Stimulated activated CD8-positive, alpha-beta memory T cell treated with anti-CD3 and anti-CD28 coated beads, Interleukin-7, amount 100 ng/mL, for 1 hour (primary cell): ENCODE measurements around the gene PACSIN1.

Experiments
- DNase-seq, 2 donors: peaks; one replicate each; pipeline ENCODE4 v3.0.0-alpha.2; 2020; ENCODE audit warnings: low read depth in 2 of 2

The PACSIN1 gene

DNA sequence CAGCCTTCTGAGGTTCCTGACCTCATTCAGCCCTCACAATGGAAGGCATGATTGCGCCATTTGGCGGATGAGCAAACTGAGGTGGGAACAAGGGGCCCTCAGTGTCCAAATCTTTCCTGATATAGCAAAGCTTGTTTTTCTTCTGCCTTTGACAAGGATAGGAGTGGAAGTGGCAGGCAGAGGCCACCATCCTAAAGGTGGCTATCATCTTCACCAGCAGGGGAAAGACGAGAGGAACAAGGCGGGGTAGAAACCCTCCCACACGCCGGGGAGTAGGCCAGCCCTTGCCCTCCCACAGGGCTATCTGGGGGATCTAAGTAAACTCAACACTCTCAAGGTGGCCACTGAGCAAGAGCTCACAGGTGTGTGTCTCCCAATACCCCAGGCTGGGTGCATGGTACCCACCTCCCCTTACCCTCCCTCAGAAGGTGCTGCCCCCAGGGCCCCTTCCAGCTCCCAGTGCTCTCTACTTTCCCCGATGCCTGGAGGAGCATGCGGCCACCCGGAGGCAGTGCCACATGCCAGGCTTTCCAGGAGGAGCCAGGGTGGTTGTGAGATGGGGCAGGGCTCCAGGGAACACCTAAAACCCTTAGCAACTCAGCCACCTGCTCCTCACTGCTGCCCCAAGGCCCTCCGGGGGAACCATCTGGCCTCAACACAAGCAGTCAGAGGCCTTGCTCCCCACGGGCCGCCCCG is 79.0 kb downstream of the PACSIN1 start:
- no peak for DNase-seq

DNA sequence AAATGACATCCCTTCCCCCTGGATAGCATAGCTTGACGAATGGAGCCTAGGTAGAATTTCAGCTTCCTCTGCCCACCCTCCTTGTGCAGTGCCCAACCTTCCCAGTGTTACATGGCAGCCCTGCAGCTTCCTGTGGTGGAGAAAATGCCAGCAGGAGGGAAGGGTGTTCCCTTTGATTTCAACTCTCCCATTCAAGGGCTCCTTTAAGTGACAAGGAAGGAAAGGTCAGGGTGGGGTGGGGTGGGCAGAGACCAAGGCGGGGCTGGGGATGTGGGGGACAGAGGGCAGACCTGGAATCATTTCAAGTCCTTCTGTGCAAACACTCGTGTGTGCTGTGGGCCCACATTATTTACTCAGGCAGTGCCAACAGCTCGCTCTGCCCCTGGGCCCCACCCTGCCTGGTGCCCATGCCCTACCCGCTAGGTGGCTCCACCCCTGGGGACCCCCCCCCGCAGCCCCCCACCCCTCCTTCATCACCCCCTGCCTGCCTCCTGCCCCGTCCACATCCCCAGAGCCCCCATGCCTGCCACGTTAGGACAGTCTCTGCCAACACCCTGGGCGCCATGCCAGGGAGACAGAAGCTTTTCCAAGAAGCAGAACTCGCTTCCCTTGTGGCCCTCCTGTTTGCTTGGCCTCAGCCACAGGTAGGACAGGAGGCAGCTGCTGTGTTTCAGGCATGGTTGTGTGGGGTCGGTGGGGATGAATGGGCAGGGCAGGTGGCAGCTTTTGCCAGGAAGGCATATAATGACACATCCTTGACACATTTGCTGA is 80.9 kb downstream of the PACSIN1 start:
- DNase-seq, result no peak

GRCh38 chr6:34547701-34548644 is 82.1 kb downstream of the PACSIN1 start:
- DNase-seq, result no peak

GRCh38 chr6:34549026-34549803 is 83.3 kb downstream of the PACSIN1 start:
- DNase-seq, result no peak

- DNase-seq, result no peak
These were observed 83.9 kb downstream of the PACSIN1 start for GRCh38 chr6:34549804-34550202.

DNA sequence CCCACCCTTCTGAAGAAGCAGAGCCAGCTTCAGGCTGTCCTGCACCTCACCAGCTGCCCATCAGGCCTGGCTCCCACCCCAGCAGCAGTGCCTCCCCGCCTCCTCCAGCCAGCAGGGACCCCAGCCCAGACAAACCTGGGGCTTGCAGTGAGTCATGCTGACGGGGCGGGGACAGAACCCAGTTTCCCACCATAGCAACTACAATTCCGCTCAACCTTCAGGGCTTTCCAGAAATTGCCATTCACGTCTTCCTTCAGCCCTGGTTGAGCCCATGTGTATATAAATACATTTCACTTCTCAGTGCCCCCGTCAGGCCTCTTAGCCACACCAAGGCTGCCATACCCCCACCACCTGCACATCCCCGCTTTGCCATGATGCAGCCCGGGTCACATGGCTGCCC is 85.8 kb downstream of the PACSIN1 start:
- no peak for DNase-seq

DNA sequence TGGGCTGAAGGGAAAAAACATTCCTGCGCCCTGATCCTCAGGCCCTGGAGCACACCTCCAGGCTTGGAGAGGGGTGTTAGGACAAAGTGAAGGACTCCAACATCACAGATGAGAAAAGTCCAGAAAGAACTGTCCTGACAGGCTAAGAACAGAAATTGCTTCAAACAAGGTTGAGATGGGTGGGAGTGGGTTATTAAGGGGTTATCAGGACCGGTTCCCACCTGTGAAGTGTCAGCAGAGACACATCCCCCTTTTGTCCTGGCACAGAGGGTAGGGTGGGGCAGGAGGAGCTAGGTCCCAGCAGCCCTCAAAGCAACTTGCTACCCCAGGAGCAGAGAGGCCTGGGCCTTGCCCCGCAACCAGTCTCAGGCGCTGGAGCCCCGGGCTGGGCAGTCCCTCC is 86.7 kb downstream of the PACSIN1 start:
- no peak for DNase-seq

DNA sequence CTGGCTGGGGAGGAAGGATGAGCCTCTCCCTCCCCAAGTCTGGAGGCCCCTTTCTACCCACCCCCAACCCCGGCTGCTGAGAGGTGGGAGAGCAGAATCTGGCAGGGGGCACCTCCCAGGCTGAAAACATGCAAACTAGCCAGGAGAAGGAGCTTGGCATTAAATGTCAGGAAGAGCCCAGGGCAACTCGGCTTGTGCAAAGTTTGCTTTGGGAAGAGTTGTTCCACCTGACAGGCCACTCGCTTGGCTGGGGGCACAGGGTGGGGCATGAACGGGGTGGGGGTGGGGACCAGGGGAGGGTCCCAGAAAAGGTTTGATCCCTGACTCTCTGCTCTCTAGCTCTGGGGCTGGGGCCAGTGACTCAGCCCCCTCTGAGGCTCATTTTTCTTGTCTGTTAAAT is 87.3 kb downstream of the PACSIN1 start:
- DNase-seq, result no peak

DNA sequence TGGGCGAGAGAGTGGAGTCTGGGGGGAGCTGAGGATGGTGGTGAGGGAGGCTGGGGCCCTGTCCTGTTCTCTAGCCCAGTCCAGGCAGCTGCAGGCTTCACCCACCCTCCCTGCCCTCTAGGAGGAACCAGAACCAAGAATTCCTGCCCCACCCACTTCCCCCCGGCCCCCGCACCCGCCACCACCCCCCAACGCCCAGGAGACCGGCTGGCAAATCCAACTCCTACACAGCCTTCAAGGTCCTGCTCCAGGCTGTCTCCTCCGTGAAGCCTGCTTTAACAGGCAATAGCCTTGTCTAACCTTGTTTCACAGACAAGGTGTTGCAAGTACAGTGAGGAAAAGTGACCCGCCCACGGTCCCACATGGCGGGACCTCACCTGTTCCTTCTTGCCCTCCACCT is 87.9 kb downstream of the PACSIN1 start:
- DNase-seq, result no peak

DNA sequence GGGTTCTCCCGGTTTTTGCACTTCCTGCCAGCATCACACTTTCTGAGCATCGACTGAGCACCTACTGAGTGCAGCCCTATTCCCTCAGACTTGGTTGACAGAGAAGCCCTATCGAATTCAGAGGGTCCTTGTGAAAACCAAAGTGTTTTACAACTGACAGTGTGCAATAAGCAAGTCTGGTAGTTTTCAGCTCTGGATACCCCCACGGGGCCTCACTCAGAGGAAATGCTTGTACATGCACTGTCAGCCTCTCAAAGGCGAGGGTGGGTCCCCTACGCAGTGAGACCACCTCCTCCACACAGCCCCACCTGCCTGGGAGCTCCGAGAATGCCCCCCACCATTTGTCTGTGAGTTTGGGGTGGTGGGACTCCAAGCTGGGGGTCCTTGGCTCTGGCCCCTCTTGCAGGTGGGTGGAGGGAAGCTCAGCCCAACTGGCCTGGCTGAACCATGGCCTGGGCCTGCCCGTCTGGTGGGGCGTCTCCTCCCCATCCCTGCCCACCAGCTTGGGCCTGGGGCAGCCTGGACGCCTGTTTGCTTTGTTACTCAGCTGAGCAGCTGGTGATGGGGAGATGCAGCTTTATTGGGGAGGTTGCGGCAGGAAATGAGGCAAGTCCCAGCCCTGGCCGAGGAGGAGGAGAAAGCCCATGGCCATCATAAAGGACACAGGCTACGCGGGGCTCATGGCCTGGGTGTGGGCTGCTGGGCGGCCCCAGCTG is 88.6 kb downstream of the PACSIN1 start:
- DNase-seq, result no peak

DNA sequence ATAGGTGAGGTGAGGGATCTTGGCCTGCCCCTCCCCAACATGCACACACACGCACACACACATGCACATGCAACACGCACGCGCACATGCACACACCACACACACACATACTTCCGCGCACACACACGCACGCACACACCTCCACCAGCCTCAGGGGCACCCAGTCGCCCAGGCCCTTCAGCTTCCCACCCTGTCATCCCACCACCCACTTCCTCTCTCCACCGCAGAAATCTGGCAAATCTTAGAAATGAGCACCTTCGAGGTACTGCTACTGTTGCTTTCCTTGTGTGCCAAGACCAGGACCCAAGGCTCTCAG is 89.1 kb downstream of the PACSIN1 start:
- DNase-seq, result no peak

DNA sequence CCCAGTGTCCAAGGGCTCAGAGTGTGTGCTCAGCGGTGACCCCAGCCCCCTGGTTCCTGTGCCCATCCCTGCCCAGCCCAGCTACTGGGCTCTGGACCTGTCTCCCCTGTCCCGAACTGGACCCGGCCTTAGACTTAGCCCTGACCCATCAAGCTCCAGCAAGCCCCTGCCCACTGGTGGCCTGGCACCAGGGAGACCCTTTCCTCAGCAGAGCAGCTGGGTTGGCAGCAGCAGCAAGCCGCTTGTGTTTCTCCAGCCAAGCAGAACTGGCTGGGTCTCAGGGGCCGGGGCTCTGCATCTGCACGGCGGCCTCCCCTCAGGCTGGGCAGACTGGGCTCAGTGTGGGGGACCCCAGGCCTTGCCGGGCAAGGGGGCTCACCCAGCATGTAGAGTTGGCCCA is 89.5 kb downstream of the PACSIN1 start:
- no peak for DNase-seq

DNA sequence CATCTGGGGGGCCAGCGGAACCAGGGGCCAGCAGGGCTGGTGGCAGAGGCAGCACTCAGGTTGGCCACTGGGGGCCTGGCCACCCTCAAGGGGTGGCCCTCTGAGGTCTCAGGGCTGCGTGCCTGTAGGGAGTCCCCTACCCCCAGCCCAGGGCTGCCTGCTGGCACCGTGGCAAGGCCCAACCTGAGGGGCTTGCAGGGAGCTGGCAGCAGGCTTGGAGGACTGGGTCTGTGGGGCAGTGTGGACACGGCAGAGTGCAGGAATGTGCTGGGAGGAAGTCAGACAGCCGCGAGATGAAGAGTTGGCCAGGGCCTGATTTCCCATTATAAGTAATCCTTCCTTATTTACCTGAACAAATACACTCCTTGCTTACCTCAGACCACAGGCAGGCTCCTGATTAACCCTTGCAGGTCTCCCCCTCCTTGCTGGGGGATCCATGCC is 90.2 kb downstream of the PACSIN1 start, which contains the start of gene SPDEF:
SPDEF (minus strand) TSS at position 299 of the 441 bp plus-strand sequence. CDS start 11,874 bp downstream, outside the sequence.
- DNase-seq, result no peak

DNA sequence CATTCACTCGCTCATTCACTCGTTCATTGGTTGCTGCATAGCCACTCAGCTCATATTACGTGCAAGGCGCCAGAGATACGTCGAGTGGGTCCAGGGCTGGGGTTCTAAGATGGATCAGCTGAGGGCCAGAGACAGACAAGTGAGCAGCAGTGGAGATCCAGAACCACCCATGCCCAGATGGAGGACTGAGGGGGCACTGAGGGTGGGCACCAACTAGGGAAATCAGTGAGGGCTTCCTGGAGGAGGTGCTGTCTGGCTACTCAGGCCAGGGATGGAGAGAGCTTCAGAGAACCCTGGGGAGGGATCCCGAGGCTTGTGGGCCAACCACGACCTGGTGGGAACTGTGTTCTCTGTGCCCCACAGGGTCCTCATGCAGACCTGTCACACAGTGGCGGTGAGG is 90.6 kb downstream of the PACSIN1 start:
- no peak for DNase-seq

GRCh38 chr6:34557228-34557627 is 91.4 kb downstream of the PACSIN1 start:
- no peak for DNase-seq

- no peak for DNase-seq
These were observed 92.4 kb downstream of the PACSIN1 start for GRCh38 chr6:34558172-34558714.

- no peak for DNase-seq
These were observed 93.9 kb downstream of the PACSIN1 start for GRCh38 chr6:34559651-34560365.

- DNase-seq, result no peak
These were observed 94.7 kb downstream of the PACSIN1 start for GRCh38 chr6:34560366-34561226.

DNA sequence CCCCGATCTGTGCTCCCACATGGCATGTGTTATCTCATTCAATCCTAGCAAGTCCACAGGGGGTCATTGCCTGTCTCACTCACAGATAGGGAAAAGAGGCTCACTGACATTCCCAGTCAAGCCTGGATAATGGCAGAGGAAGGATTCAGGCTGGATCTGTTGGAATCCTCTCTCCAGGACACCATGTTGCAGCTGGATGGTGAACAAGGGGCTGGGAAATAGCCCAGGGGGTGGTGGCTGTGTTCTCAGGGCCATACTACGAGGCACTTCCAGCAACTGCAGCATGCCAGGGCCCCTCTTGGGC is 95.3 kb downstream of the PACSIN1 start:
- no peak for DNase-seq
